Measurements from ENCODE around the gene PIP5K1B.

DNA sequence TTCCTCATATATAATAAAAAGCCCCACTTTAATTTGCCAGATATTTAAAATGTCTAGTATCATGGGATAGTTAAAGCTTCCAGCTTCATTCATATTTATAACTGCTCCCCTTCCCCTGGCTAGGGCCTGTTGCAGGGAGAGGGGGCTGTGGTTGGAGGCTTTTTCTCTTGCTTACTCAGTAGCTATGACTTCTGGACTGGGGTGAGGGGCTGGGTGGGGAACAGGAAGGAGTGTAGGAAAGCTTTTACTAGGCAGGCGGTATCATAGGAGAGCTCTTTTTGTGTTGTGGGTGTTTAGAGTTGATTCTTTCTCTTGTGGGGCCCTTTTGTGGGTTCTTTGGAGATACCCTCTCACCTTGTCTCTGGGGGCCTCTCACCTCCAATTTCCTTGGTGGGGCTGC, 39.4 kb downstream of the PIP5K1B start:
- TF ChIP-seq, protein P1, sequence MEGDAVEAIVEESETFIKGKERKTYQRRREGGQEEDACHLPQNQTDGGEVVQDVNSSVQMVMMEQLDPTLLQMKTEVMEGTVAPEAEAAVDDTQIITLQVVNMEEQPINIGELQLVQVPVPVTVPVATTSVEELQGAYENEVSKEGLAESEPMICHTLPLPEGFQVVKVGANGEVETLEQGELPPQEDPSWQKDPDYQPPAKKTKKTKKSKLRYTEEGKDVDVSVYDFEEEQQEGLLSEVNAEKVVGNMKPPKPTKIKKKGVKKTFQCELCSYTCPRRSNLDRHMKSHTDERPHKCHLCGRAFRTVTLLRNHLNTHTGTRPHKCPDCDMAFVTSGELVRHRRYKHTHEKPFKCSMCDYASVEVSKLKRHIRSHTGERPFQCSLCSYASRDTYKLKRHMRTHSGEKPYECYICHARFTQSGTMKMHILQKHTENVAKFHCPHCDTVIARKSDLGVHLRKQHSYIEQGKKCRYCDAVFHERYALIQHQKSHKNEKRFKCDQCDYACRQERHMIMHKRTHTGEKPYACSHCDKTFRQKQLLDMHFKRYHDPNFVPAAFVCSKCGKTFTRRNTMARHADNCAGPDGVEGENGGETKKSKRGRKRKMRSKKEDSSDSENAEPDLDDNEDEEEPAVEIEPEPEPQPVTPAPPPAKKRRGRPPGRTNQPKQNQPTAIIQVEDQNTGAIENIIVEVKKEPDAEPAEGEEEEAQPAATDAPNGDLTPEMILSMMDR (IDR thresholded peaks at IDR 0.05; ENCODE audit: insufficient read depth, low read depth, low read length): no peak
- no peak for TF ChIP-seq EZH2 (IDR thresholded peaks at IDR 0.05; ENCODE audit: insufficient read depth, low read length)

All from astrocyte (in vitro differentiated cells and primary cell).